WI38 (cell line): ENCODE data around the gene TRA2A.
A peak's percentile ranks its signal among the peaks of the same experiment; 100 is the strongest.

Experiments
- H3K4me3 ChIP-seq: 2 replicates; pipeline ENCODE4 v1.5.1; 2011; ENCODE audit warnings: low read depth, mild to moderate bottlenecking, control low read depth, low read length
- CTCF ChIP-seq: IDR thresholded peaks from 2 replicates; pipeline ENCODE4 v1.5.1; 2012; ENCODE audit warnings: low read depth, mild to moderate bottlenecking, control low read depth, low read length

TRA2A gene

GRCh38 chr7:23531794-23532489, at the start of gene TRA2A:
TRA2A (minus strand) TSS chr7:23531981; CDS start chr7:23531824, 157 bp downstream.
- H3K4me3 ChIP-seq: peak within 1 kb of the TSS; percentile 81
- no peak for TF ChIP-seq CTCF

DNA sequence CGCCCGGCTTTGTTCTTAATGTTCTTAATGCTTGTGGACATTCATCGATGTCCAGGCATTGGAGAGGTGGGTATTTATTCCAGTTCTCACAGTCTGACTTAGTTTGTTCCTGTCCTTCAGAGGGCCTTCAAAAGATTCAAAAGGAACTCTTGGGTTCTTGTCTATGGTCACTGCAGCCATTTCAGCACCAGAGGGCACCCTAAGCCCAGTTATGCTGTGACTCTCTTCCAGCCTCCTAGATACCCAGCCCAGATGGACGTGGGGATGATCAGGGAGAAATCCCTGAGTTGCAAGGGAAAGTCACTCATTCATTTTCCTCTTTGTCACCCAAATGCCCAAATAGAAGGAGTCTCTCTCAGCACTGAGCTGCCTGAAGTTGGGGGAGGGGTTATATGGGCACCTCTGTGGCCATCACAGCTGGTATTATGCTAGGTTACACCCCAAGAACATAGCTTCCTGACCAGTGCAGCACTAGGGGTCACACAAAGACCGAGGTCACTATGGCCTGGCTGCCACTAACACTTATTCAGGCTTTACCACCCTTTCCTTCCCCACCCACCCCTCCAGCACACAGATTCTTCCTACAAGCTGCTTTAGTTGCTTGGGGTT, 38.9 kb upstream of the TRA2A start:
- TF ChIP-seq CTCF: peak; percentile 81
- H3K4me3 ChIP-seq: no peak overlapping the region

DNA sequence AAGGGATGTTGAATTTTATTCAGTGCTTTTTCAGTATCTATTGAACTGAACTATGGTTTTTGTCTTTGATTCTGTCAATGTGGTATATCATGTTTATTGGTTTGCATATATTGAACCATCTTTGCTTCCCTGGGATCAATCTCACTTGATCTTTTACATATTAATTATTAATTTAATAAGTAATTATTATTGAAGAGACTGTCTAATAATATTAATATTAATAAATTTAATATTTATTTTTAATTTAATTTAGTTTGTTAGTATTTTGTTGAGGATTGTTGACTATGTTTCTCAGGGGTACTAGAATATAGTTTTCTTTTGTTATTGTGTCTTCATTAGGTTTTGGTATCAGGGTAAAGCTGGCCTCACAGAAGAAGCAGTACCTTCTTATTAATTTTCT, 26.5 kb upstream of the TRA2A start:
- no peak overlapping the region for H3K4me3 ChIP-seq
- no peak for TF ChIP-seq CTCF

DNA sequence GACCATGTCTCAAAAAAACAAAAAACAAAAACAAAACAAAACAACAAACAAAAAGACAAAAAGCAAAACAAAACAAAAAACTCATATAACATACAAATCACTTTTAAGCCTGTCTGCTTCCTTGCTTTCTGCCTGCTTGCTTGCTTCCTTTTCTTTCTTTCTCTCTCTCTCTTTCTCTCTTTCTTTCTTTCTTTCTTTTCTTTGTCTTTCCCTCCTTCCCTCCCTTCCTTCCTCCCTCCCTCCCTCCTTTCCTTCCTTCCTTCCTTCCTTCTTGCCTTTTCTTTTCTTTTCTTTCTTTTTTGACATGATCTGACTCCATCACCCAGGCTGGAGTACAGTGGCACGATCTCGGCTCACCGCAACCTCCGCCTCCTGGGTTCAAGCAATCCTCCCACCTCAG, 15.9 kb upstream of the TRA2A start:
- no peak for TF ChIP-seq CTCF
- no peak overlapping the region for H3K4me3 ChIP-seq

DNA sequence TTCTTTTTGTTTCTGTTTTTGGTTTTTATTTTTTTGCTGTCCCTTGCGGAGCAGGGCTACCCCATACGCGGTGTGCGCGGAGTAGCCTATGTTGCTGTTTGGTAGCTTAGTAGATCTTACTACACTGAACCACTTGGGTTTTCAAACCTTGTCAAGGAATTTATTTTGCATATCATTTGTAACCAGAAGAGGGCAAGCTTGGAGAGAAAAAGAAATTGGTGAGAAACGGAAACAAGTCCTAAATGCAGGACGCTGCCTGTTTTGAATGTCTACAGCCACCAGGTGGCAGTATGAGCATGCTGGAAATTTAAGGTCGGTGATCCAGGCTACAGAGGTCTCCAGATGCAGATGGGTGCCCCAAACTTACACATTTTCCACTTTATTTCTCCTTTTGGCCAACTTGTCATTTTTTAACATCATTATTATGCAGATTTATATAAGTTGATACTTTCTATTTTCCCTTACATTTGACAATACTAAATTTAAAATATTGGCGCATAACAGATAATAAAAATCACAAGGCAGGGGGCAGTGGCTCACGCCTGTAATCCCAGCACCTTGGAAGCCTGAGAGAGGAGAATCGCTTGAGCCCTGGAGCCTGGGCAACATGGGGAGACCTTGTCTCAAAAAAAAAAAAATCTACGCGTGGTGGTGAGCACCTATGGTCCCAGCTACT, 15.3 kb upstream of the TRA2A start:
- H3K4me3 ChIP-seq: no peak overlapping the region
- peak; percentile 74 for TF ChIP-seq CTCF

GRCh38 chr7:23545493-23545892, 13.7 kb upstream of the TRA2A start:
- H3K4me3 ChIP-seq: no peak overlapping the region
- TF ChIP-seq CTCF: no peak

GRCh38 chr7:23544913-23545354, 13.2 kb upstream of the TRA2A start:
- H3K4me3 ChIP-seq: no peak overlapping the region
- peak; percentile 30; the same call in 1 of the 2 replicates for TF ChIP-seq CTCF
